Measurements from ENCODE around the gene HID1. TPM values are rescaled to one million over a fixed set of nuclear protein-coding genes. Genes with fewer than 3 reads are reported as not detected.
"Not testable (repeated sequence)": the region's sequence is repeated elsewhere in the genome, so short reads cannot be mapped to it uniquely, and the experiment has no call there.

The HID1 gene
- total and polyA plus RNA-seq, 8 donors = 36.5 to 304 (median 82.2) TPM

DNA sequence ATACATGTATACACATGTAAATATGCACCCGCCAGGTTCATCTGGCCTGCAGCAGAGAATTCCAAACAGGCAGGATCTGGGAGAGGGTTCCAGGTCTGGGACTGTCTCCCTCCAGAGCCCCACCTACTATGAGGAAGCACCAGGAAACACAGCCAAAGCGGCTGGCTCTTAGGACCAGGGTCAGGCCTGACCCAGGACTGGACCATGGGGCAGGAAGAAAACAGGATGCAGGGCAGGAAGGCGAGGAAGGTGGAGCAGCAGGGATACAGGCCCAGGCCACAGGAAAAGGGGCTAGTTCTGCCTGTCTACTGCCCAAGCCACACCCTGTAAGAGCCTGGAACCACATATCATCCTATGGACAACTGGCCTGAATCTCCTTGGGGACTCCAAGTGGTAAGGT, 2.2 kb downstream of the HID1 start:
- TF ChIP-seq CTCF (IDR thresholded peaks at IDR 0.05) (no peak), POLR2AphosphoS5 (IDR thresholded peaks at IDR 0.05) (no peak), EP300 (IDR thresholded peaks at IDR 0.05) (no peak), POLR2A (IDR thresholded peaks at IDR 0.05) (no peak)
- DNase-seq = no peak
- no peaks in the 10 kb centered on the region for H3K9me3 ChIP-seq
- H3K27me3 ChIP-seq = peaks cover 0 to 48% (median 12%) of the 10 kb centered on the region in 3 donors
- peaks cover 27 to 80% (median 67%) of the 10 kb centered on the region in 4 donors for H3K4me1 ChIP-seq
- no peaks in the 10 kb centered on the region for H3K36me3 ChIP-seq
- peak overlapping the region; percentile 87 to 99 (median 91) for H3K27ac ChIP-seq
- intact Hi-C loops (cut with DNase I; ENCODE audit: low total_unique reads) = no loop called here
- WGBS, 5 donors = 26 to 59% (median 39%) methylated on average over 3 of the region's 3 CpGs
- H3K4me3 ChIP-seq = peak overlapping the region; percentile 58 to 85 (median 70)

GRCh38 chr17:74969501-74969900, 3.1 kb downstream of the HID1 start:
- Histone ChIP-seq H3K27ac (peak overlapping the region; percentile 7 to 90 (median 71)), H3K4me1 (peaks cover 32 to 82% (median 74%) of the 10 kb centered on the region in 4 donors), H3K27me3 (peaks cover 0 to 41% (median 11%) of the 10 kb centered on the region in 3 donors)
- H3K4me3 ChIP-seq; H3K36me3 ChIP-seq; DNase-seq; H3K9me3 ChIP-seq; intact Hi-C loops (cut with DNase I; ENCODE audit: low total_unique reads): not testable (repeated sequence)
- WGBS, 5 donors = 57 to 82% (median 67%) methylated on average over 5 of the region's 5 CpGs

- intact Hi-C loops (cut with DNase I; ENCODE audit: low total_unique reads) = no loop called here
- H3K4me3 ChIP-seq = no peak overlapping the region
- TF ChIP-seq CTCF (IDR thresholded peaks at IDR 0.05) (no peak), POLR2AphosphoS5 (IDR thresholded peaks at IDR 0.05) (peak in 2 of 3 donors; percentile 50 to 53)
- peak; percentile 88 for DNase-seq
- H3K27ac ChIP-seq = peak overlapping the region; percentile 64 to 90 (median 81)
- peaks cover 27 to 78% (median 68%) of the 10 kb centered on the region in 4 donors for H3K4me1 ChIP-seq
- 27 to 64% (median 40%) methylated on average over 3 to 5 of the region's 5 CpGs for WGBS, 5 donors
- peaks cover 0 to 30% (median 9%) of the 10 kb centered on the region in 3 donors for H3K27me3 ChIP-seq
- no peaks in the 10 kb centered on the region for H3K9me3 ChIP-seq
- H3K36me3 ChIP-seq = peaks cover 0 to 10% (median 7%) of the 10 kb centered on the region in 4 donors
Observed at GRCh38 chr17:74968361-74968780, 4.2 kb downstream of the HID1 start.

- DNase-seq = no peak
- H3K27ac ChIP-seq = peak overlapping the region in 1 of 5 donors; percentile 14
- H3K4me1 ChIP-seq = peaks cover 27 to 60% (median 52%) of the 10 kb centered on the region in 4 donors
- intact Hi-C loops (cut with DNase I; ENCODE audit: low total_unique reads) = no loop called here
- H3K27me3 ChIP-seq = no peaks in the 10 kb centered on the region
- WGBS, 5 donors = 42 to 59% (median 51%) methylated on average over 13 to 14 of the region's 14 CpGs
- H3K36me3 ChIP-seq = peaks cover 6 to 39% (median 30%) of the 10 kb centered on the region in 4 donors
- H3K9me3 ChIP-seq = no peaks in the 10 kb centered on the region
- TF ChIP-seq POLR2A (IDR thresholded peaks at IDR 0.05) = no peak
- no peak overlapping the region for H3K4me3 ChIP-seq
Observed at GRCh38 chr17:74964988-74965622, 7.5 kb downstream of the HID1 start.

DNA sequence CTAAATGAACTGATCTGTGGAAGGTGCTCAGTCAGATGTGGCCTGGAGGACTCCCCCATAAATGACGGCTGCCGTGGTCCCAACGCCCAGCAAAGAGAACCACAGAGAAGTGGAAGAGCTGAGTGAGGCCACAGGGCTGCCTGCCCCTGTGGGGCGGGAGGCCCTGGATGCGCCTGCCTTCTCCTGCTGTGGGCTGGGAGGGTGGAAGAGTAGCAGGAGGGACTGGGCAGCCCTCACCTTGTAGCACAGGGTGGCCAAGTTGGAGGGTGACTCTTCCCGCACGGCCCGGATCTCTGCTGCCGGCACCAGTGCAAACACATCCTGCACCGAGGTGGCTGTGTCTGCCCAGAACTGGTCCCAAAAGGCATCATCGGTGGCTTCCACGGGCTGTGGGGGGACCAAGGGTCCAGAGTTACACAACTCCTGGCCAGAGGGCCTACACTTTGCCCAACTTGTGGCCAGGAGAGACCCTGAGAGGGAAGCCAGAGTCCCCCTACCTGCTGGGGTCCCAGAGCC, 8.3 kb downstream of the HID1 start:
- Histone ChIP-seq H3K4me3 (no peak overlapping the region), H3K27me3 (no peaks in the 10 kb centered on the region), H3K4me1 (peaks cover 26 to 53% (median 44%) of the 10 kb centered on the region in 4 donors), H3K36me3 (peaks cover 6 to 47% (median 37%) of the 10 kb centered on the region in 4 donors), H3K27ac (no peak overlapping the region), H3K9me3 (no peaks in the 10 kb centered on the region)
- DNase-seq = no peak
- 43 to 92% (median 61%) methylated on average over 5 to 12 of the region's 12 CpGs for WGBS, 5 donors
- no peak for TF ChIP-seq CTCF (IDR thresholded peaks at IDR 0.05)
- TF ChIP-seq POLR2A (IDR thresholded peaks at IDR 0.05) = no peak
- TF ChIP-seq EP300 (IDR thresholded peaks at IDR 0.05) = no peak
- TF ChIP-seq POLR2AphosphoS5 (IDR thresholded peaks at IDR 0.05) = no peak
- intact Hi-C loops (cut with DNase I; ENCODE audit: low total_unique reads) = no loop called here
